NCI-H2227 (cell line): ENCODE measurements around the gene HOMER2.

Source experiments
- DNase-seq: peaks from one replicate; lab custom pipeline; 2025; ENCODE audit not compliant: unreplicated experiment; lab: John Stamatoyannopoulos, UW

The HOMER2 gene

DNA sequence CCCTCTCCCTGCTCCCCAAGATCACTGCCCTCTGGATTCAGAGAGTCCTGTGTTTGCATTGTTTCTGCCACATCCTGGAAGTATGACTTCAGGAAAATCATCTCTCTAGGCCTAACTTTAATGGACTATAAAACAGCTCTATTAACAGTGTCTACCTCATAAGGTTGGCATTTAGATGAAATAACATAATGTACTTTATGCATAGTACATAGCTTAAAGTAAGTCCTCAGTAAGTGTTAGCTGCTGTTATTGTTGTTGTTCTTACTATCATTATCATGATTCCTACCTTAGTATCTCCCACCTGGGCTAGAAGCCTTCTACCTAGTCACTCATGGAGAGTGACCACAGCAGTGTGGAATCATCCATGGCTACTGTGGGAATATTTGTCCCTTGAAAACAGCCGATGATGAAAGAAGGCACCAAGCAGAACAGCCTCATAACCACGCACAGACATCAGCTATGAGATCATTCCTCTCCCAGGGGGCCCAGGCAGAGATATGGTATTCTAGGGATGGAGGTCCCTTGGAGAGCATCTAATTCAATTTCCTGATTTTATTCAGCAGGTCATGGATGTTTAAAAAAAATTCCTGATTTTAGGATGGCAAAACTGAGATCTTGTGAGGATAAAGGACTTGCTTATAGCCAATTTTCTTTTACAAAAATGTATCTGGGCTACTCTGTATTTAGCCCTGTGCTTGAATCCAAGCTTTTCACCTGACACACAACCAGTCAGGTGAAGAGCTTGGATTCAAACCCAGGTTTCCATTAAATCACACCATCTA, 148.5 kb downstream of the HOMER2 start:
- DNase-seq: no peak

DNA sequence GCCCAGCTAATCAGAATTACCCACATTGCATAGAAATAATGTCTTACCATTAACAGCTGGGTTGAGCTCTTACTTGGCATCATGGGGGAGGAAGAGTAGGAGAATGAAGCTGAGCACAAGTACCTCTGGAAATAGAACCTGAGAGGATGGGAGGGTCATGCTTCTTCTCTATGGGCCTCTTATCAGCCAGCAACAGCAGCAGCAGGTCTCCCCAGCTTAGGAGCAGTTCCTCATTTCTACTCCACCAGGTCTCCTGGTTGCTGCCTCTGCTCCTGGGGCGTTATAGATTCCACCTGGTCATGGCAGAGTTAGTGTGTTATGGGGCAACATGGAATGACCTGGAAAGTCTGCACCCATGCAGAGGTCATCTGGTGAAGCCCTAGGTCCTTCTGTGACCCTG, 150.0 kb downstream of the HOMER2 start:
- no peak for DNase-seq

DNA sequence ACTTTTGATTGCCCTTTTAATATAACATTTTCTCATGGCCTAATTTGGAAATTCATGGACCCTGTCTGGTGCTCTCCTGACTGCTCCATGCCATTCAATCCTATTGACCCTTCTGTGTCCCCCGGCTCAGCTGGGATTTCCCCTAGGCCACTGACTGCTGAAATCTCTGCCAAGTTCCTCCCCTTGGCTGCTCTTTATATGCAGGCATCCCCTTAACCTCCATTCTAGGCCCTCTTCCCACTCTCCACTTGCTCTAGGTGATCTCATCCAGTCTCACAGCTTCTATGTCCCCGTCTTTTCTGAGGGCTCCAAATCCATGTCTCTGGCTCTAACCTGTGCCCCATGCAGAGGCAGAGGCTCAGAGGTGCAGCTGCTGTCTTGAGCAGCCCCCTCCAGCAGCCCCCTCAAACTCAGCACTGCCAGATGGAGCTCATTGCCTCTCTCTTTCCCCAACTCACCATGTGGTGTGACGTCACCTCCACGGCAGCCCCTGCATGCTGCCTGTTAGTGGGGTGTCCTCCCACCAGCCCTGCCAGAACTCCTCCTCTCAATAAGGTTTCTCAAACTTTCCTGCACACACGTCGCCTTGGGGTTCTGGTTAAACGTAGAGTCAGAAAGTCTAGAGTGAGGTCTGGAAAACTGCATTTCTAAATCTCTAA, 153.2 kb downstream of the HOMER2 start:
- DNase-seq: no peak
